Small intestine (tissue), 16 donors: ENCODE measurements around the gene CXorf65. TPM values are rescaled to one million over a fixed set of nuclear protein-coding genes. Genes with fewer than 3 reads are reported as not detected.

Experiments used
- DNase-seq, 2 donors: peaks; one replicate each; pipeline versions ENCODE4 v3.0.0 to v3.0.0-alpha.2; 2013
- FAIRE-seq: peaks from 2 replicates; lab custom pipeline; 2012; peaks lifted over from hg19 to GRCh38; lab: Jason Lieb, UNC
- H3K27ac ChIP-seq, 3 donors: one replicate each; pipeline ENCODE4 v1.5.1; 2013; ENCODE audit warnings: low read length in 2 of 3, mild to moderate bottlenecking in 2 of 3, control low read depth in 1 of 3, inconsistent platforms in 1 of 3, low read depth in 1 of 3, moderate library complexity in 1 of 3
- H3K27me3 ChIP-seq, 3 donors: one replicate each; pipeline ENCODE4 v1.6.1; 2013; ENCODE audit warnings: low read length in 3 of 3, inconsistent platforms in 1 of 3; ENCODE audit not compliant: control insufficient read depth in 3 of 3, insufficient read depth in 3 of 3
- H3K36me3 ChIP-seq, 3 donors: one replicate each; pipeline ENCODE4 v1.6.1; 2013; ENCODE audit warnings: low read length in 3 of 3, inconsistent platforms in 1 of 3, low read depth in 1 of 3, mild to moderate bottlenecking in 1 of 3, moderate library complexity in 1 of 3; ENCODE audit not compliant: control insufficient read depth in 3 of 3, insufficient read depth in 2 of 3
- H3K4me1 ChIP-seq, 3 donors: one replicate each; pipeline ENCODE4 v1.6.1; 2013; ENCODE audit warnings: low read length in 2 of 3, inconsistent platforms in 1 of 3, low read depth in 1 of 3, mild to moderate bottlenecking in 1 of 3, moderate library complexity in 1 of 3; ENCODE audit not compliant: control insufficient read depth in 3 of 3, insufficient read depth in 2 of 3
- H3K4me3 ChIP-seq, 3 donors: one replicate each; pipeline ENCODE4 v1.5.1; 2013; ENCODE audit warnings: low read length in 3 of 3, control low read depth in 1 of 3, inconsistent platforms in 1 of 3, low read depth in 1 of 3, mild to moderate bottlenecking in 1 of 3, moderate library complexity in 1 of 3
- H3K9me3 ChIP-seq, 2 donors: one replicate each; pipeline ENCODE4 v1.6.1; 2013; ENCODE audit warnings: low read depth in 1 of 2, low read length in 1 of 2; ENCODE audit not compliant: control insufficient read depth in 2 of 2, insufficient read depth in 1 of 2
- WGBS, 3 donors: extraction: QIAGEN DNeasy Blood & Tissue Kit; methylation state at CpG; one replicate each; pipeline ENCODE4 v1.1.7; 2013; 5-methylcytosine and 5-hydroxymethylcytosine counted together
- long read RNA-seq, 10 donors: transcript quantifications; one replicate each; lab custom pipeline, GENCODE V29; 2026
- polyA plus RNA-seq, 4 donors: library from polyadenylated mRNA; stranded (reverse) in 3 of 4; unstranded in 1 of 4; fragments of 200-250 nt in 3 of 4; fragments of 120-200 nt in 1 of 4; gene quantifications; one replicate each; pipeline versions ENCODE4 v1.2.1 to v1.2.3, GENCODE V29; 2013
- donor health status: healthy with polysubstance abuse.
- donor health status: control.
- donor health status: control.
- donor health status: Bipolar disorder and iron deficiency.
- donor health status: healthy.

The CXorf65 gene
- 1 to 10 TPM in 2 of 4 donors, under 1 TPM in 2; 0.27 to 2.2 (median 1.5) TPM for polyA plus RNA-seq
- long read RNA-seq, donor 1, result 0 reads
- long read RNA-seq, donor 2, partial matches to known transcripts, result 0 of 1 reads
- long read RNA-seq, donor 2, other reads (novel, unspliced or antisense), result 0 of 1 reads
- long read RNA-seq, donor 3, partial matches to known transcripts, result 0 of 1 reads
- long read RNA-seq, donor 3, other reads (novel, unspliced or antisense), result 0 of 1 reads
- long read RNA-seq, donor 4, result 0 reads
- long read RNA-seq, donor 5, result 0 reads
- long read RNA-seq, donor 6, result 0 reads
- long read RNA-seq, donor 7, result 0 reads
- long read RNA-seq, donor 8, result 0 reads
- long read RNA-seq, donor 9, result 0 reads
- long read RNA-seq, donor 10, result 0 reads

- Histone ChIP-seq H3K36me3 (peaks cover 0 to 17% (median 0%) of the 10 kb centered on the region in 3 donors), H3K4me3 (no peak within 1 kb of the TSS), H3K27me3 (no peaks in the 10 kb centered on the region), H3K9me3 (no peaks in the 10 kb centered on the region), H3K4me1 (peaks cover 0 to 43% (median 7%) of the 10 kb centered on the region in 3 donors), H3K27ac (peak within 1 kb of the TSS; percentile 8 to 88 (median 38))
- DNase-seq (no peak), FAIRE-seq (no peak)
- 50 to 90% (median 65%) methylated on average over 1 of the region's 1 CpG for WGBS, 3 donors
Measured at GRCh38 chrX:71106427-71106826, at the start of gene CXorf65. Gene CXorf65, minus strand, starts transcription at chrX:71106740. Its CDS starts 184 bp downstream, at chrX:71106556.

GRCh38 chrX:71154641-71155040 lies 48.1 kb upstream of the CXorf65 start:
- no peak overlapping the region for H3K27ac ChIP-seq
- H3K36me3 ChIP-seq, result no peaks in the 10 kb centered on the region
- DNase-seq, result no peak
- no peak overlapping the region for H3K4me3 ChIP-seq
- no peaks in the 10 kb centered on the region for H3K9me3 ChIP-seq
- H3K4me1 ChIP-seq, result no peaks in the 10 kb centered on the region
- 57 to 79% (median 78%) methylated on average over 3 of the region's 3 CpGs for WGBS, 3 donors
- no peaks in the 10 kb centered on the region for H3K27me3 ChIP-seq
- FAIRE-seq, result no peak

- no peaks in the 10 kb centered on the region for H3K4me1 ChIP-seq
- H3K36me3 ChIP-seq, result no peaks in the 10 kb centered on the region
- FAIRE-seq (no peak), DNase-seq (no peak)
- H3K27me3 ChIP-seq, result no peaks in the 10 kb centered on the region
- H3K27ac ChIP-seq, result no peak overlapping the region
- 83 to 93% (median 90%) methylated on average over 7 of the region's 7 CpGs for WGBS, 3 donors
- no peak overlapping the region for H3K4me3 ChIP-seq
- no peaks in the 10 kb centered on the region for H3K9me3 ChIP-seq
Measured at GRCh38 chrX:71154196-71154595, 47.7 kb upstream of the CXorf65 start.

- 79 to 82% (median 80%) methylated on average over 7 of the region's 7 CpGs for WGBS, 3 donors
- Histone ChIP-seq H3K36me3 (no peaks in the 10 kb centered on the region), H3K4me1 (peaks cover 0 to 7% (median 0%) of the 10 kb centered on the region in 3 donors), H3K27ac (no peak overlapping the region), H3K9me3 (no peaks in the 10 kb centered on the region), H3K4me3 (no peak overlapping the region), H3K27me3 (no peaks in the 10 kb centered on the region)
- FAIRE-seq (no peak), DNase-seq (no peak)
Measured at GRCh38 chrX:71151366-71151765, 44.8 kb upstream of the CXorf65 start.

GRCh38 chrX:71148278-71148663 lies 41.7 kb upstream of the CXorf65 start:
- 80 to 91% (median 82%) methylated on average over 8 of the region's 8 CpGs for WGBS, 3 donors
- no peak for FAIRE-seq
- Histone ChIP-seq H3K36me3 (peaks cover 0 to 3% (median 0%) of the 10 kb centered on the region in 3 donors), H3K27ac (no peak overlapping the region), H3K27me3 (no peaks in the 10 kb centered on the region), H3K4me1 (peaks cover 0 to 9% (median 0%) of the 10 kb centered on the region in 3 donors), H3K9me3 (no peaks in the 10 kb centered on the region), H3K4me3 (no peak overlapping the region)
- no peak for DNase-seq

- Histone ChIP-seq H3K4me1 (peaks cover 0 to 9% (median 0%) of the 10 kb centered on the region in 3 donors), H3K9me3 (no peaks in the 10 kb centered on the region), H3K27me3 (no peaks in the 10 kb centered on the region), H3K27ac (no peak overlapping the region), H3K4me3 (no peak overlapping the region), H3K36me3 (peaks cover 0 to 5% (median 0%) of the 10 kb centered on the region in 3 donors)
- WGBS, 3 donors, result 85 to 91% (median 88%) methylated on average over 14 to 28 of the region's 28 CpGs
- no peak for FAIRE-seq
- no peak for DNase-seq
Measured at GRCh38 chrX:71147496-71148277, 41.1 kb upstream of the CXorf65 start.

GRCh38 chrX:71144651-71145050 lies 38.1 kb upstream of the CXorf65 start, which contains the start of gene NLGN3:
Gene NLGN3, plus strand, starts transcription at chrX:71144841. Its CDS starts 2,909 bp downstream, at chrX:71147750.
- Histone ChIP-seq H3K4me1 (peaks cover 0 to 9% (median 0%) of the 10 kb centered on the region in 3 donors), H3K9me3 (no peaks in the 10 kb centered on the region), H3K27me3 (no peaks in the 10 kb centered on the region), H3K36me3 (peaks cover 0 to 22% (median 3%) of the 10 kb centered on the region in 3 donors), H3K27ac (no peak within 1 kb of the TSS), H3K4me3 (peak within 1 kb of the TSS in 1 of 3 donors; percentile 25)
- FAIRE-seq (no peak), DNase-seq (peak in 1 of 2 donors; percentile 25)
- WGBS, 3 donors, result 28 to 46% methylated on average over 25 to 28 of the region's 28 CpGs; no CpG with 5 or more reads in 1 of the 3 donors

- WGBS, 3 donors, result 56 to 69% (median 59%) methylated on average over 6 of the region's 6 CpGs
- Histone ChIP-seq H3K9me3 (no peaks in the 10 kb centered on the region), H3K36me3 (peaks cover 0 to 27% (median 3%) of the 10 kb centered on the region in 3 donors), H3K27ac (no peak overlapping the region), H3K4me3 (no peak overlapping the region), H3K4me1 (peaks cover 0 to 9% (median 0%) of the 10 kb centered on the region in 3 donors), H3K27me3 (no peaks in the 10 kb centered on the region)
- FAIRE-seq (no peak), DNase-seq (peak in 1 of 2 donors; percentile 4)
Measured at GRCh38 chrX:71143508-71143907, 37.0 kb upstream of the CXorf65 start.
